SK-N-SH treated with all-trans-retinoic acid at 6 μM for 48 hours (cell line): ENCODE results near the gene SLC6A7.

Experiments
- ARNTL ChIP-seq: fragments of 450-650 bp; formaldehyde crosslinking; IDR thresholded peaks from 2 replicates; pipeline ENCODE4 v1.5.0; 2020; ENCODE audit warnings: low read depth, mild to moderate bottlenecking, moderate library complexity, borderline replicate concordance
- CSDC2 ChIP-seq: fragments of 250-450 bp; sonication (Bioruptor Pico); IDR thresholded peaks from 2 replicates; pipeline ENCODE4 v1.5.0; 2020; ENCODE audit warnings: mild to moderate bottlenecking, moderate library complexity
- GLIS3 ChIP-seq: fragments of 250-450 bp; sonication (Bioruptor Pico); IDR thresholded peaks from 2 replicates; pipeline ENCODE4 v1.5.0; 2020; ENCODE audit warnings: mild to moderate bottlenecking, moderate library complexity
- ISL1 ChIP-seq: fragments of 250-450 bp; sonication (Bioruptor Pico); IDR thresholded peaks from 2 replicates; pipeline ENCODE4 v2.1.2; 2022; ENCODE audit warnings: mild to moderate bottlenecking, moderate library complexity
- PATZ1 ChIP-seq: fragments of 250-450 bp; sonication (Bioruptor Pico); IDR thresholded peaks from 2 replicates; pipeline ENCODE4 v1.8.0; 2020; ENCODE audit warnings: mild to moderate bottlenecking, moderate library complexity, borderline replicate concordance
- PPARA ChIP-seq: fragments of 250-450 bp; sonication (Bioruptor Pico); IDR thresholded peaks from 2 replicates; pipeline ENCODE4 v1.5.0; 2020; ENCODE audit warnings: mild to moderate bottlenecking, borderline replicate concordance
- TCF4 ChIP-seq: fragments of 250-450 bp; sonication (Bioruptor Pico); IDR thresholded peaks from 2 replicates; pipeline ENCODE4 v1.8.0; 2021; ENCODE audit warnings: mild to moderate bottlenecking, moderate library complexity, borderline replicate concordance
- ZFP3 ChIP-seq: fragments of 250-450 bp; sonication (Bioruptor Pico); IDR thresholded peaks from 2 replicates; pipeline ENCODE4 v1.5.0; 2020; ENCODE audit warnings: mild to moderate bottlenecking, moderate library complexity

- TF ChIP-seq PPARA (CRISPR knock-in tag): no peak
- no peak for TF ChIP-seq ZFP3 (CRISPR knock-in tag)
- TF ChIP-seq GLIS3 (CRISPR knock-in tag): no peak
- TF ChIP-seq ARNTL (CRISPR knock-in tag): no peak
- TF ChIP-seq CSDC2 (CRISPR knock-in tag): no peak
- no peak for TF ChIP-seq PATZ1 (CRISPR knock-in tag)
- TF ChIP-seq TCF4: no peak
- TF ChIP-seq ISL1 (CRISPR knock-in tag): no peak
Observed at GRCh38 chr5:150163547-150164059, 26.3 kb upstream of the SLC6A7 start.
